Tibial nerve (tissue), 4 donors: Measurements from ENCODE around the gene ST8SIA6. TPM values are rescaled to one million over a fixed set of nuclear protein-coding genes. Genes with fewer than 3 reads are reported as not detected.
"Not testable (repeated sequence)": the region's sequence is repeated elsewhere in the genome, so short reads cannot be mapped to it uniquely, and the experiment has no call there.

ENCODE experiments used
- DNase-seq, 2 donors: peaks; one replicate each; pipeline ENCODE4 v3.0.0-alpha.2; 2019; ENCODE audit warnings: low spot score in 2 of 2
- H3K27ac ChIP-seq, 4 donors: fragments of 200-600 bp; sonication (generic) in 3 of 4; one replicate each; pipeline ENCODE4 v1.5.1; 2017 to 2019; ENCODE audit warnings: mild to moderate bottlenecking in 1 of 4
- H3K27me3 ChIP-seq, 2 donors: fragments of 200-600 bp; sonication (generic) in 1 of 2; one replicate each; pipeline versions ENCODE4 v1.5.1 to v1.6.0; 2017 to 2019
- H3K36me3 ChIP-seq, 3 donors: fragments of 200-600 bp; sonication (generic); one replicate each; pipeline ENCODE4 v1.5.1; 2018 to 2019
- H3K4me1 ChIP-seq, 4 donors: fragments of 200-600 bp; sonication (generic) in 3 of 4; one replicate each; pipeline ENCODE4 v1.5.1; 2017 to 2019
- H3K4me3 ChIP-seq, 4 donors: fragments of 200-600 bp; sonication (generic) in 3 of 4; one replicate each; pipeline ENCODE4 v1.5.1; 2017 to 2019; ENCODE audit warnings: mild to moderate bottlenecking in 1 of 4, moderate library complexity in 1 of 4
- H3K9me3 ChIP-seq, 4 donors: fragments of 200-600 bp; sonication (generic) in 3 of 4; one replicate each; pipeline ENCODE4 v1.5.1; 2017 to 2019
- CTCF ChIP-seq, 5 experiments: fragments of 200-600 bp in 3 of 5; fragments of 450-650 bp in 2 of 5; sonication (generic) in 3 of 5; IDR thresholded peaks; one replicate each; pipeline ENCODE4 v1.5.1; 2016 to 2019; ENCODE audit warnings: antibody characterized with exemption in 5 of 5, mild to moderate bottlenecking in 3 of 5, moderate library complexity in 2 of 5
- EP300 ChIP-seq, 2 donors: sonication (generic); formaldehyde crosslinking; IDR thresholded peaks; one replicate each; pipeline ENCODE4 v1.6.1; 2017; ENCODE audit warnings: antibody characterized with exemption in 2 of 2, mild to moderate bottlenecking in 1 of 2
- POLR2A ChIP-seq, 2 donors: fragments of 450-650 bp; IDR thresholded peaks; one replicate each; pipeline ENCODE4 v1.6.1; 2017; ENCODE audit warnings: antibody characterized with exemption in 2 of 2, mild to moderate bottlenecking in 2 of 2, moderate library complexity in 2 of 2
- WGBS, 2 donors: methylation state at CpG; one replicate each; pipeline ENCODE4 v1.1.5; 2018; 5-methylcytosine and 5-hydroxymethylcytosine counted together
- total RNA-seq, 4 donors: library from RNA; depleted of rRNA; stranded (reverse); fragments of >200 nt; gene quantifications; one replicate each; pipeline ENCODE4 v1.1.0, GENCODE V29; 2016

Gene ST8SIA6
- total RNA-seq, 4 donors from 2014 or later: 1.9 to 4.2 (median 3.5) TPM

DNA sequence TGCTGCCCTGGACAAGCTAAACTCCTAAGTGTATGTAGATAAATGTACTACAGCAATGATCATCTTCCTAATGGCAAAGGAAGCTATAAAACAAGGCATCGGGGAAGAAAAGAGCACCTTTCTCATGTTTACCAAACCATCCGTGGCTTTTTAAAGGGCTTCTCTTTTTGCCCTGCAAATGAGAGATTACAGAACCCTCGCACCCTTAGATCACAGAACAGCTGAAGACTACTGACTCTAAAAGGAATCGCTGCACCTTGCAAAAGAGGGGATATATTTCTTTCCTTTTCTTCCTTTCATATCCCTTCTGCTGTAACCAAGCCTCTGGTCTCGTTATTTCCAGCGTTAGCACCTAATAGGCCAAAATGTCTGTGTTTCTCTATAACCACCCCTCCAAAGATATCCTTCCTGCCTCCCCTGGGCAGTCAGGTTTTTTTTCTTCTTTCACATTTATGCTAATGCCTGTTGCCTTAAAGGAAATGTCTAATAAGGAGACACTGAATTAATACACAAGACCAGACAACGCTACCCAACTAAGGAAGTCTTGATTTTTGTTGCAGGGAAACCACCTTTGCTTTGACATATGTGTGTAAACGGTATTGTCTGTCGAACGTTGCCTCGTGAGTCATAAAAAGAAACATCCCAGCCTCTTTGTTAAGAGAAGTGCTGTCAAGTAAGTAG, 10.5 kb downstream of the ST8SIA6 start:
- no peak for DNase-seq
- Histone ChIP-seq H3K4me1 (no peaks in the 10 kb centered on the region), H3K27me3 (no peaks in the 10 kb centered on the region), H3K4me3 (no peak overlapping the region), H3K36me3 (peaks cover 0 to 8% (median 0%) of the 10 kb centered on the region in 3 donors), H3K9me3 (peaks cover 0 to 13% (median 1%) of the 10 kb centered on the region in 4 donors), H3K27ac (no peak overlapping the region)
- TF ChIP-seq POLR2A (IDR thresholded peaks at IDR 0.05) (no peak), CTCF (IDR thresholded peaks at IDR 0.05) (no peak), EP300 (IDR thresholded peaks at IDR 0.05) (no peak)
- 59% methylated on average over 11 of the region's 11 CpGs for WGBS, 2 donors

DNA sequence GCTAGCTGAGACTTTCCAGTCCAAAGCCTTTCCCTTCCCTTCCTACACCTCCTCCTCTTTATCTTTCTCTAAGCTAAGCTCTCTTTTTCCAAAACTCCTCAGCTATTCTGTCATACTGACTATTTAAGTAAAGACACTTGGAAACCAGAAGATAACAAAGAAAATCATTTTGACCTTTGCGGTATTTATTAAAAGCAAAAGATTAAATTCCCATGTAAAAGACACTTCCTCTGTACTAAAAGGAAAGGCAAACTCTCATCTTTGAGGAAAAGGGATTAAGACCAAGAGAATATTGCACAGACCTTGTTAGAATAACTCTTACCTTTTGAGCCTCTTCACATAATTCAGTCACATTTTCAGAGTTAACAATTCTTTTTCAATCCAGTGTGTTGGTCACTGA, 15.8 kb downstream of the ST8SIA6 start:
- Histone ChIP-seq H3K27me3 (no peaks in the 10 kb centered on the region), H3K36me3 (no peaks in the 10 kb centered on the region), H3K4me1 (no peaks in the 10 kb centered on the region), H3K27ac (no peak overlapping the region), H3K9me3 (no peaks in the 10 kb centered on the region), H3K4me3 (no peak overlapping the region)
- DNase-seq: no peak
- 75 to 84% methylated on average over 1 of the region's 1 CpG for WGBS, 2 donors
- no peak for TF ChIP-seq CTCF (IDR thresholded peaks at IDR 0.05)
- TF ChIP-seq POLR2A (IDR thresholded peaks at IDR 0.05): no peak
- TF ChIP-seq EP300 (IDR thresholded peaks at IDR 0.05): no peak

DNA sequence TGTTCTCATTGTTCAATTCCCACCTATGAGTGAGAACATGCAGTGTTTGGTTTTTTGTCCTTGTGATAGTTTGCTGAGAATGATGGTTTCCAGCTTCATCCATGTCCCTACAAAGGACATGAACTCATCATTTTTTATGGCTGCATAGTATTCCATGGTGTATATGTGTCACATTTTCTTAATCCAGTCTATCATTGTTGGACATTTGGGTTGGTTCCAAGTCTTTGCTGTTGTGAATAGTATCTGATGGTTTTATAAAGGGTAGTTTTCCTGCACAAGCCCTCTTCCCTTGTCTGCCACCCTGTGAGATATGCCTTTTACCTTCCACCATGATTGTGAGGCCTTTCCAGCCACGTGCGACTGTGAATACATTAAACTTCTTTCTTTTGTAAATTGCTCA, 17.8 kb downstream of the ST8SIA6 start:
- H3K4me3 ChIP-seq, H3K27ac ChIP-seq, H3K27me3 ChIP-seq, H3K4me1 ChIP-seq, H3K36me3 ChIP-seq, DNase-seq, H3K9me3 ChIP-seq: not testable (repeated sequence)
- WGBS, 2 donors: 86 to 95% methylated on average over 2 of the region's 2 CpGs

GRCh38 chr10:17435953-17436352, 18.4 kb downstream of the ST8SIA6 start:
- H3K36me3 ChIP-seq: no peaks in the 10 kb centered on the region
- WGBS, 2 donors: 89 to 91% methylated on average over 4 of the region's 4 CpGs
- H3K27ac ChIP-seq: no peak overlapping the region
- no peak for DNase-seq
- H3K9me3 ChIP-seq: no peaks in the 10 kb centered on the region
- H3K4me1 ChIP-seq: no peaks in the 10 kb centered on the region
- TF ChIP-seq POLR2A (IDR thresholded peaks at IDR 0.05): no peak
- no peaks in the 10 kb centered on the region for H3K27me3 ChIP-seq
- no peak overlapping the region for H3K4me3 ChIP-seq

DNA sequence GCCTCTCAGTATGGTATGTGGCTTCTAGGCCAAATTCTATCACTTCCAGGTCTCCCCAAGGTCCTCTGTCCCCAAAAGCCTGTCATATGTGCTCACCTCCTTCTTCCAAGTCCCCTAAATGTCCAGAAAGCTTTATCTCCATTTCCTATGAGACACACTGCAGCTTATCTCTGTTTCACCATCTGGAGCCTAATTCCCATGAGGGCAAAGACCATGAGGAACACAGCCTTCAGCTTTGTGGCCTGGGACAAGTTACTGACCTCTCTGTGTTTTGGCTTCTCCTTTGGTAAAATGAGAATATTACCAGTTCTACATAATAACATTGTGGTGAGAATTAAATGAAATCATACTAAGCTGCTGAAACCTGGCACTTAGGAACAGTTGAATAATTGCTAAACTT, 19.2 kb downstream of the ST8SIA6 start:
- no peak for TF ChIP-seq POLR2A (IDR thresholded peaks at IDR 0.05)
- TF ChIP-seq EP300 (IDR thresholded peaks at IDR 0.05): no peak
- no peak for TF ChIP-seq CTCF (IDR thresholded peaks at IDR 0.05)
- H3K27ac ChIP-seq: no peak overlapping the region

GRCh38 chr10:17432723-17433122, 21.7 kb downstream of the ST8SIA6 start:
- H3K4me1 ChIP-seq: peaks cover 0 to 6% (median 0%) of the 10 kb centered on the region in 4 donors
- DNase-seq: no peak
- 83 to 86% methylated on average over 6 of the region's 6 CpGs for WGBS, 2 donors

More for the DNA sequence above, 19.2 kb downstream of the ST8SIA6 start:
- H3K4me1 ChIP-seq: no peaks in the 10 kb centered on the region
- H3K36me3 ChIP-seq: no peaks in the 10 kb centered on the region
- H3K9me3 ChIP-seq: no peaks in the 10 kb centered on the region
- no peak for DNase-seq
- no peaks in the 10 kb centered on the region for H3K27me3 ChIP-seq
- no peak overlapping the region for H3K4me3 ChIP-seq

More at GRCh38 chr10:17432723-17433122, 21.7 kb downstream of the ST8SIA6 start:
- no peak overlapping the region for H3K4me3 ChIP-seq
- H3K27me3 ChIP-seq: no peaks in the 10 kb centered on the region
- H3K36me3 ChIP-seq: no peaks in the 10 kb centered on the region
- no peaks in the 10 kb centered on the region for H3K9me3 ChIP-seq
- H3K27ac ChIP-seq: no peak overlapping the region
- no peak for TF ChIP-seq CTCF (IDR thresholded peaks at IDR 0.05)
- TF ChIP-seq POLR2A (IDR thresholded peaks at IDR 0.05): no peak
- no peak for TF ChIP-seq EP300 (IDR thresholded peaks at IDR 0.05)
